HL-60/S4 treated with phorbol 12-myristate 13-acetate at 8.2 ng/mL for 4 days and 3 days (cell line): Measurements from ENCODE around the gene PMM1.

Source experiments
- in situ Hi-C: fragments of 300-500 bp; cut with MboI; formaldehyde crosslinking; loops from 2 replicates; pipeline ENCODE4 v1.15.0; 2022; ENCODE audit warnings: low sequenced_read_pairs

Gene PMM1

GRCh38 chr22:41540006-41540315, 49.7 kb downstream of the PMM1 start:
- in situ Hi-C loops = no loop called here

GRCh38 chr22:41539146-41540005, 50.3 kb downstream of the PMM1 start:
- in situ Hi-C loops = no loop called here

DNA sequence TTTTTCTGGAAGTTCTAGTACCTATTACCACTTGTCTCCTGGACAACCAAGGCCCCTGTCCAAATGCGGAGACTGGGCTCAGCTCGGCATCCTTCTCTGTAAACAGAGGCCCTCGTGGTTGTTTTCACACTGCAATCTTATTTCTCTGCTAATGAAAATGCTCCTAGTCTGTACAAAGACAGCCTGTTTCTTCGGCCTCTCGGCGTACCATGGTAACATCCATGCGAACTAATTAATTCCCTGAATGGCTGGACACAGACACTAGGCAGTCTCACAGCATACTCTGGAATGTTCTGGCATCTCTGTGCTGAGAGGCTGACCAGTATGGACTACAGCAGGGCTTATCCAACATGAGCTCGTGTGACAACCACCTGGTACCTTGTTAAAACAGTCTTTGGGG, 51.1 kb downstream of the PMM1 start:
- in situ Hi-C loops = no loop called here

DNA sequence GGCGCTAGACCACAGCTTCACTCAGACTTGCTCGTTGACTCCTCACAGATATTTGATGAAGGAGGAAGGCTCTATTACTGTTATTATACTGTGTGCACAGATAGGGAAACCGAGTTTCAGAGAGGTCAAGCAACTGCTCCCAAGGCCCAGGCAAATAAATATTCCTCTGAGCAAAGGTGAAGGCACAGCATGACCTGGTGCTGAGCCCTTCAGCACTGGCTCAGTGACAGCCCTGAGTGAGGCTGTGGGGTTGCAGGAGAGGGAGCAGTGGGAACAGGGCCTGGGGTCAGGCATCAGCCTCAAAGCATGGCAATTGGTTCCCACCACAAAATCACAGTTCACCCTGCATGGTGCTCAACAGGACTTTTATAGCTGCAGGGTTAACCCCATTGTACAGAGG, 52.4 kb downstream of the PMM1 start:
- in situ Hi-C loops = no loop called here

DNA sequence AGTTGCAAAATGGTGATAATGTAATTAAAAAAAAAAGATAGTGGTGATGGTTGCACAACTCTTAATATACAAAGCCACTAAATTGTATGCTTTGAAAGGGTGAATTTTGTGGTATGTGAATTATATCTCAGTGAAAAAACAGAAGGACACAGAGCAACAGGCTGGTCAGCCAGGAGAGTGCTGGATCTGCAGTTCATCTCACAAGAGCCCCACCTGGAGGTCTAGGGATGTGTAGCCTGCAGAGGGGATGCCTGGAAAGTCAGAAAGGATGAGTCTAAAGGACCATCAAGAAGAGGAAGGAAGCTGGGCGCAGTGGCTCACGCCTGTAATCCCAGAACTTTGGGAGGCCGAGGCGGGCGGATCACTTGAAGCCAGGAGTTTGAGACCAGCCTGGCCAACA, 54.4 kb downstream of the PMM1 start:
- in situ Hi-C loops = no loop called here

DNA sequence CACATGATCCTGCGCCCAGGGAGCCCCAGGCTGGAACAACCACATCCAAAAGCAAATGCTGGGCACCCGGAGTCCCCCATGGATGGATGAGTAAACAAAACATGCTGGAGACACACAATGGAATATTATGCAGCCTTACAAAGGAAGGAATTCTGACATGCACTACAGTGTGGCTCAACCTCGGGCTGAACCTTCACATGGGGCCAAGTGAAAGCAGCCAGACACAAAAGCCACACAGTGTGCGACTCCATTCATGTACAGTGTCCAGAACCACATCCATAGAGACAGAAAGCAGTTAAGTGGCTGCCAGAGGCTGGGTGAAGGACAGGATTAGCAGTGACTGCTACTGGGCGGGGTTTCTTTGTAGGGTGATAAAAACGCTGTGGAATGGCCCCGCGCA, 55.4 kb downstream of the PMM1 start:
- in situ Hi-C loops = no loop called here

DNA sequence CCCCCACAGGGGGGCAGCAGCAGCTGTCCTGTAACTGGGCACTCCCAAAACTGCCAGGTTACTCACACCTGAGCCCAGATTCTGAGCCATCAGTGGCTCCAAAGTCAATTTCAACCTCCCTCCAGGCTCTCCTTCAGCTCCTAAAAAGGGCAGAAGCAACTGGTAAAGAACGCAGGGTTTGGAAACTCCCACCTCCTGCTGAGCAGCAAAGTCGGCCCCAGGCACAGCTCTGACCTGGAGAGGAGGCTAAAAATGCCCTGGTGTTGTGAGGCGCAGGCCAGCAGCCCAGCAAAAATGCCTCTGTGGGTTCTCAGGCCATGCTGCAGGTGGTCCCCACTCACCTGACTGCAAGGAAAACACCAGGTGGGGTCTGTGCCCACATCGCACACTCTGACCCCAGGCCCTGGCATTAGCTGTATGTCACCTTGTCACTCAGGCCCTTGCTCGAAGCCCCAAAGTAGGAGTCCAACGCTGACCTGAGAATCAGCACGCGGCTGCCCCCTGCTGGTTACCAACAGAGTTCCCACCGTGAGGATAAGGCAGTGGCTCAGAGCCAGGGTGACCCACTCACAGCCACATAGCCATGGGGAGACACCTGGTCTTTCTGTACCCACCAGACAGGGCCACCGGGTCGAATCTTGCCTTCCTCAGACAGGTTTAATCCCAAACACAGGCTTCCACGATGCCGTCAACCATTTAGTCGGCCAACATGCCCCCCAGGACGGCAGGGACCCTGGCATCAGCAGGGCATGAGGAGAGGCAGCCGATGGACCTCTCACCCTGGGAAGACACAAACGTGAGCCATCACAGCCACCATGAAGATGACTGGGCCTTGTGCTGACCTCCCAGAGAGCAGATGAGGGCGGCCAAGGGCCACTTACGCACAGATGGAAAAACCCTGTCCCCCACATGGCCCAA, 56.5 kb downstream of the PMM1 start:
- in situ Hi-C loops = no loop called here

DNA sequence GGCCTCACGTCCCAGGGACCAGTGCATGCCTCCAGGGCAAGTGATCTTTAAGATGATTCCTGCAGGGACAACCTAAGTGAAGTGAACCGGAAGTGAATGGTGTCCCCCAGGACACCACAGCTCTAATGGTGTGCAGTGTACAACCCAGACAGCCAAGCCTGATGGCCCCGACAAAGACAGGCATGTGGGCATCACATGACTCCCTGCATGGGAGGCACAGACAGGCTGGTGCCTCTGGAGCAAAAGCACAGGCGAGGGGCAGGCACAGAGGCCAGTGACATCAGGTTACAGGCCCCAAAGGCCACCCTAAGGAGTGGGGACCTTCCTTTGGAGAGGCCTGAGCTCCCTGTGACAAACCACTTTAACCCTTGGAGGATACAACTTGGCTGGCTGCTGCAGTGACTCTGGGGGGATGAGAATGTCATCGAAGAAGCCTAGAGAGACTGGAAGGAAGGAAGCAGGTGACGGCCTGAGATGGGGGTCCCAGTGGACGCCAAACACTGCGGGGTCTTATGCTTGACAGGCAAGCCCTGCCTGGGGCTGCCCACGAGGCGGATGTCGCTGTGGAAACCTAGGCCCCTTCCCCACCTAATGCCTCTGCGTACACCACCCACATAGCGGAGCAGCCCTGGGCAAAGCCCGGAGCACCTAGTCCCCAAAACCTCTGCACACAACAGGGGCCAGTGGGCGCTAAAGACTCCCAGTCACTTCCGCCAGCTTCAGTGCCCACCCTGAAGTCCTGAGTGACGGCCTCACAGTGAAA, 57.7 kb downstream of the PMM1 start:
- in situ Hi-C loops = no loop called here

DNA sequence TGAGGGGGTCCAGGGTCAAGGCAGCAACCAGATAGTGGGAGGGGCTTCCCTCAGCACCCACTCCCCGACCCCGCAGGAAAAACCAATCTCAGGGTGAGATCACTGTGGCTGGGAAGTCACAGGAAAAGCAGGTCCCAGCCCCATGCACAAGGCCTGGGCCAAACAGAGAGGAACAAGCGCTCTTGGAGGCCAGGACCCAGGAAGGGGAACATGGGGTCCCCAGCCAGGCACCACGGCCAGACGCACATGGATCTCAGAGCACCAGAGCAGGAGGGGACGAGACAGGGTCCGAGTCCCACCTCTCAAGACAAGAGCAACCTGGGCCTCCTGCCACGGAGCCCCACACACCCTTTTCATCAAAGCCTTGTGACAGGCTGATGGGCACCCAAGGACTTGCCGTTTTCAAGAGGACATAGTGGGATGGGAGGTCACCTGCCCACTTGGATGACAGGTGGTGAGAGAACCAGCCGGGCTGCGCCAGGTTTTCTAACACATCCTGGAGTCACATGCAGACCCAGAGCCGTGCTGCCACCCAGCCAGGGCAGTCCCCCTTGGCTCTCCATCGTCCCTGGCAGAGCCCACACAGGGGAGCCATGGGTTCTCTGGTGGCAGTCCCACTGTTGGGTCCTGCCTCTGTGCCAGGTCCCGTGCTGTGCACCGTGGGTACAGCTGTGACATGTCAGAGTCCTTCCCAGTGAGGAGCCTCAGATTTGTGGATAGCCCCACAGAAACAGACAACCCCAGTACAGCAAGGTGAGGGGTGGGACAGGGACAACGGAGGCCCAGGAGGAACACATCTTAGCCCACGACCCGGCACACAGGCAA, 58.5 kb downstream of the PMM1 start:
- in situ Hi-C loops = no loop called here

- in situ Hi-C loops = no loop called here
These were observed 60.6 kb downstream of the PMM1 start for GRCh38 chr22:41528938-41529561.

GRCh38 chr22:41528132-41528766, 61.4 kb downstream of the PMM1 start:
- in situ Hi-C loops = no loop called here
